Gastrocnemius medialis (tissue), 4 donors: ENCODE measurements around the gene HABP4. TPM values are rescaled to one million over a fixed set of nuclear protein-coding genes. Genes with fewer than 3 reads are reported as not detected.

ENCODE experiments used
- ATAC-seq, 2 donors: fragments of 150-250 bp; one replicate each; pipeline ENCODE4 v1.9.1; 2016
- DNase-seq, 2 donors: peaks; one replicate each; pipeline ENCODE4 v3.0.0-alpha.2; 2019
- H3K27ac ChIP-seq, 4 donors: fragments of 200-600 bp; sonication (generic); 1 replicate in 1 of 4; 2 replicates in 3 of 4; pipeline ENCODE4 v1.5.1; 2016 to 2018; ENCODE audit warnings: mild to moderate bottlenecking in 2 of 4, moderate library complexity in 1 of 4
- H3K27me3 ChIP-seq, 3 donors: fragments of 200-600 bp; sonication (generic) in 2 of 3; 1 replicate in 1 of 3; 2 replicates in 2 of 3; pipeline versions ENCODE4 v1.5.1 to v1.6.0; 2016 to 2019; ENCODE audit warnings: mild to moderate bottlenecking in 1 of 3, moderate library complexity in 1 of 3
- H3K36me3 ChIP-seq, 2 donors: fragments of 200-600 bp; sonication (generic) in 1 of 2; one replicate each; pipeline ENCODE4 v1.5.1; 2017 to 2018
- H3K4me1 ChIP-seq, 2 donors: fragments of 200-600 bp; sonication (generic) in 1 of 2; one replicate each; pipeline ENCODE4 v1.5.1; 2016 to 2017; ENCODE audit warnings: mild to moderate bottlenecking in 2 of 2
- H3K4me3 ChIP-seq, 4 donors: fragments of 200-600 bp; sonication (generic) in 3 of 4; 1 replicate in 1 of 4; 2 replicates in 3 of 4; pipeline ENCODE4 v1.5.1; 2016 to 2019; ENCODE audit warnings: mild to moderate bottlenecking in 2 of 4
- H3K9me3 ChIP-seq, 3 donors: fragments of 200-600 bp; sonication (generic) in 2 of 3; 1 replicate in 1 of 3; 2 replicates in 2 of 3; pipeline ENCODE4 v1.5.1; 2016 to 2019
- POLR2A ChIP-seq, 2 donors: fragments of 450-650 bp; IDR thresholded peaks; one replicate each; pipeline ENCODE4 v1.6.1; 2017; ENCODE audit warnings: antibody characterized with exemption in 2 of 2, mild to moderate bottlenecking in 2 of 2, moderate library complexity in 2 of 2
- in situ Hi-C, 4 donors: fragments of 200-750 bp; cut with MboI; loops; one replicate each; pipeline versions ENCODE4 v1.15.0 to v1.8.0; 2017; ENCODE audit warnings: low sequenced_read_pairs in 4 of 4
- intact Hi-C: fragments of 100-400 bp; cut with DNase I; formaldehyde crosslinking; loops from one replicate; pipeline ENCODE4 v1.15.1; 2023; ENCODE audit warnings: low total_unique reads
- total RNA-seq, 4 donors: library from RNA; depleted of rRNA; stranded (reverse); fragments of >200 nt; gene quantifications; one replicate each; pipeline versions ENCODE4 v1.1.0 to v1.2.3, GENCODE V29; 2016
- TF ChIP-seq, protein P1 (sequence below), 5 experiments: fragments of 450-650 bp in 3 of 5; fragments of 200-600 bp in 2 of 5; sonication (generic) in 2 of 5; IDR thresholded peaks in 4 of 5; conservative IDR thresholded peaks in 1 of 5; 1 replicate in 4 of 5; 2 replicates in 1 of 5; pipeline ENCODE4 v1.5.1; 2016 to 2019; ENCODE audit warnings: antibody characterized with exemption in 5 of 5, mild to moderate bottlenecking in 3 of 5, moderate library complexity in 3 of 5

The HABP4 gene
- total RNA-seq, 4 donors from 2014 or later, result 6.2 to 19.3 (median 12.3) TPM

DNA sequence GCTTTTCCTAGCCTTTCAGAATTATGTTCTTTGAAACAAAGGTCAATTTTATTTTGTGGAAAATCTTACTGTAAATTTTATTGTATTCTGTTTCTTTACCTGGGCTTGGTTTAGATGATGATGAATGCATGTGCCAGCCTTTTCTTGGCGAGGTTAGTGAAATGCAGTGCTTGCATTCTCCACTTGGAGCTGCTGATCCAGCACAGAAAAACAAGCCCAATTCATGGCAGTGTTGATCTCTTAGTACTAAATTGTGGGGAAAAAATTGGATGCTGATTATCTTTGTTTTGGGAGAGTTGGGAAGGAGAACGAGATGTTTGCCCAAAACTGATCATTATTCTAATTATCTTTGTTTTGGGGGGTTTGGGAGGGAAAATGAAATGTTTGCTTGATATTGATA lies 3.7 kb downstream of the HABP4 start:
- intact Hi-C loops (loop anchor here (5.0 kb wide), 1 partner anchor 114 kb away; no protein-coding TSS in a partner anchor), in situ Hi-C loops (loop anchor here in 1 of 4 donors (10.0 kb wide), 1 partner anchor 111 kb away; no protein-coding TSS in a partner anchor)
- Histone ChIP-seq H3K27ac (no peak overlapping the region), H3K27me3 (no peaks in the 10 kb centered on the region), H3K4me1 (peaks cover 7 to 10% of the 10 kb centered on the region in 2 donors), H3K9me3 (no peaks in the 10 kb centered on the region), H3K4me3 (no peak overlapping the region), H3K36me3 (no peaks in the 10 kb centered on the region)
- TF ChIP-seq, protein P1, sequence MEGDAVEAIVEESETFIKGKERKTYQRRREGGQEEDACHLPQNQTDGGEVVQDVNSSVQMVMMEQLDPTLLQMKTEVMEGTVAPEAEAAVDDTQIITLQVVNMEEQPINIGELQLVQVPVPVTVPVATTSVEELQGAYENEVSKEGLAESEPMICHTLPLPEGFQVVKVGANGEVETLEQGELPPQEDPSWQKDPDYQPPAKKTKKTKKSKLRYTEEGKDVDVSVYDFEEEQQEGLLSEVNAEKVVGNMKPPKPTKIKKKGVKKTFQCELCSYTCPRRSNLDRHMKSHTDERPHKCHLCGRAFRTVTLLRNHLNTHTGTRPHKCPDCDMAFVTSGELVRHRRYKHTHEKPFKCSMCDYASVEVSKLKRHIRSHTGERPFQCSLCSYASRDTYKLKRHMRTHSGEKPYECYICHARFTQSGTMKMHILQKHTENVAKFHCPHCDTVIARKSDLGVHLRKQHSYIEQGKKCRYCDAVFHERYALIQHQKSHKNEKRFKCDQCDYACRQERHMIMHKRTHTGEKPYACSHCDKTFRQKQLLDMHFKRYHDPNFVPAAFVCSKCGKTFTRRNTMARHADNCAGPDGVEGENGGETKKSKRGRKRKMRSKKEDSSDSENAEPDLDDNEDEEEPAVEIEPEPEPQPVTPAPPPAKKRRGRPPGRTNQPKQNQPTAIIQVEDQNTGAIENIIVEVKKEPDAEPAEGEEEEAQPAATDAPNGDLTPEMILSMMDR (IDR thresholded peaks at IDR 0.05 in 4 of 5, conservative IDR thresholded peaks at IDR 0.05 in 1 of 5), result peak in 4 of 5 experiments; percentile 9 to 29 (median 18)
- TF ChIP-seq POLR2A (IDR thresholded peaks at IDR 0.05), result no peak
- DNase-seq (no peak), ATAC-seq (no peak)

DNA sequence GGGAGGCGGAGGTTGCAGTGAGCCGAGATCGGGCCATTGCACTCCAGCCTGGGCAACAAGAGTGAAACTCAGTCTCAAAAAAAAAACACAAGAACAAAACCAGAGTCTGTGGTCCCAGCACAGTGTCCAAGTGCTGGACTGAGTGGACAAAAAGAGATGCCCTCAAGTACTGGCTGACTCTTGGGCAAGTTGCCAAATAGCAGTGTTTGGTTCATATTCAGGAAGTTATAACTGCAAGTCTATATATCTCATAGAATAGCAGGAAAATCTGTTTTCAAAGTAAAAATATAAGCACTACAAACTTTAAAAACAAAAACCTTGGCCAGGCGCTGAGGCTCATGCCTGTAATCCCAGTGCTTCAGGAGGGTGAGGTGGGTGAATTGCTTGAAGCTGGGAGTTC lies 7.3 kb downstream of the HABP4 start:
- Histone ChIP-seq H3K27me3 (no peaks in the 10 kb centered on the region), H3K4me1 (peaks cover 0 to 4% of the 10 kb centered on the region in 2 donors), H3K36me3 (no peaks in the 10 kb centered on the region), H3K9me3 (no peaks in the 10 kb centered on the region), H3K4me3 (no peak overlapping the region), H3K27ac (no peak overlapping the region)
- in situ Hi-C loops (loop anchor here in 1 of 4 donors (10.0 kb wide), 1 partner anchor 108 kb away; no protein-coding TSS in a partner anchor), intact Hi-C loops (no loop called here)
- TF ChIP-seq POLR2A (IDR thresholded peaks at IDR 0.05), result no peak
- TF ChIP-seq, protein P1 (IDR thresholded peaks at IDR 0.05 in 4 of 5, conservative IDR thresholded peaks at IDR 0.05 in 1 of 5), result no peak
- ATAC-seq, result no peak
- no peak for DNase-seq

DNA sequence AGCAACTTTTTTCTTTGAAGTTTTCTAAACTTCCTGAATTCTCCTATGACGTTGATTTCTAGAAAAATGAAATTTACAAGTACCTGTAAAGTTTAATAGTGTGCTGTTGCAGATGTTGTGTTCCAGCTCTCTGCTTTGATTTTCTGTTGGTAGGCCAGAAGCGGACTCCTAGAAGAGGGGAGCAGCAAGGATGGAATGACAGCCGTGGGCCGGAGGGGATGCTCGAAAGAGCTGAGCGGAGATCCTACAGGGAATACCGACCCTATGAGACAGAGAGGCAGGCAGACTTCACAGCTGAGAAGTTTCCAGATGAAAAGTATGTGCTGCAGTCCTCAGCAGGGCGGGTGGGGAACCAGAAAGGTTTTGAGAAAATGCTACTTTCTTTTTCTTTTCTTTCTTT lies 8.3 kb downstream of the HABP4 start:
- no peak for DNase-seq
- Histone ChIP-seq H3K36me3 (no peaks in the 10 kb centered on the region), H3K9me3 (no peaks in the 10 kb centered on the region), H3K27ac (no peak overlapping the region), H3K27me3 (no peaks in the 10 kb centered on the region), H3K4me3 (no peak overlapping the region), H3K4me1 (peaks cover 0 to 4% of the 10 kb centered on the region in 2 donors)
- no peak for ATAC-seq
- in situ Hi-C loops (loop anchor here in 1 of 4 donors (10.0 kb wide), 1 partner anchor 107 kb away; no protein-coding TSS in a partner anchor), intact Hi-C loops (no loop called here)
- no peak for TF ChIP-seq POLR2A (IDR thresholded peaks at IDR 0.05)
- TF ChIP-seq, protein P1 (IDR thresholded peaks at IDR 0.05 in 4 of 5, conservative IDR thresholded peaks at IDR 0.05 in 1 of 5), result no peak

DNA sequence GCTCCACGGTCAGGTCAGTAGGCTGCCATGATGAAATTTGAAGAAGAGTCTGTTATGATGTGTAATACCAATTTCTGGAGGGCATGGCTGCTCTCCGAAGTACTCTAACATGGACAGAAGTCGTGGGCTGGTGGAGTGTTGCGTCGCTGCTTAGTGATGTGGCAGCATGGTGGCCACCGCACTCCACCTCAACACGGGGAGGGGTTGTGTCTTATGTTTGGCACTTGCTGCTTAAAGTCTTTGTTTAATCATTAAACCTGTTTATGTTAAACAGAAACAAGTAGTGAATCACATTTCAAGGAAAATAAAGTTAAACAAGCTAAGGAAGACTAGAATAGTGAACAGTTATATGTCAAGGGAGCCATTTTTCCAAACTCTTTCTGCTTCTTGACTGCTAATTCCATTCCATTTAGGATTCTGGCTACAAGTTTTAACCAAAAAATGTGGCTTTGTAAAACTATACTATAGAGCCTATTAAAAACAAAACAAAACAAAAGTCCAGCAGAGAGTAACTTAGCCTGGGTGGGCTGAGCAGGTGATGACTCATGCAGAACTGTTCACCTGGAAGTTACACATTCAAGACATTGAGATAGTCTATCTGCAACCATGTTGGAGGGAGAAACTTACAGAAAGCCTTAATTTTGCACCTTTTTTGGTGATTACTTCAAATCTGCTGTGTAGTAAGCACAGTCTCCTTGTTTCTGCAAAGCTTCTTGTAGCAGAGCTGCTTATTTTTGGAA lies 9.5 kb downstream of the HABP4 start:
- intact Hi-C loops, result no loop called here

More for the DNA sequence above, 9.5 kb downstream of the HABP4 start:
- in situ Hi-C loops, result loop anchor here in 1 of 4 donors (10.0 kb wide), 1 partner anchor 105 kb away; no protein-coding TSS in a partner anchor
- no peak for ATAC-seq
- no peak for DNase-seq
- TF ChIP-seq, protein P1 (IDR thresholded peaks at IDR 0.05 in 4 of 5, conservative IDR thresholded peaks at IDR 0.05 in 1 of 5), result no peak
- TF ChIP-seq POLR2A (IDR thresholded peaks at IDR 0.05), result no peak
- Histone ChIP-seq H3K27ac (no peak overlapping the region), H3K36me3 (no peaks in the 10 kb centered on the region), H3K27me3 (no peaks in the 10 kb centered on the region), H3K4me3 (no peak overlapping the region), H3K9me3 (no peaks in the 10 kb centered on the region), H3K4me1 (peaks cover 0 to 4% of the 10 kb centered on the region in 2 donors)
